Measurements from ENCODE around the gene USP6NL. TPM values are rescaled to one million over a fixed set of nuclear protein-coding genes. Genes with fewer than 3 reads are reported as not detected.

The USP6NL gene
- total RNA-seq, 1 experiment from 2014 or later: 22.1 TPM

GRCh38 chr10:11434324-11434723, 177.1 kb downstream of the USP6NL start:
- POLR2A ChIA-PET (ENCODE audit: unreplicated experiment): no interaction called here
- Histone ChIP-seq H3F3A (ENCODE audit: insufficient read depth, low read depth) (no peaks in the 10 kb centered on the region), H3K4me1 (replicated peaks; ENCODE audit: insufficient read depth) (no peaks in the 10 kb centered on the region), H3K36me3 (ENCODE audit: low read depth) (no peaks in the 10 kb centered on the region), H3K27ac (no peak overlapping the region), H3K4me3 (no peak overlapping the region), H3K9me3 (ENCODE audit: insufficient read depth, low read depth) (no peaks in the 10 kb centered on the region), H3K4me2 (no peak overlapping the region), H4K20me1 (ENCODE audit: insufficient read depth) (no peaks in the 10 kb centered on the region), H3K9me2 (ENCODE audit: insufficient read depth) (no peaks in the 10 kb centered on the region), H2AFZ (no peak overlapping the region), H3K79me2 (ENCODE audit: low read depth) (no peaks in the 10 kb centered on the region), H3K27me3 (ENCODE audit: insufficient read depth, low read depth) (peaks cover 33% of the 10 kb centered on the region)
- intact Hi-C loops (cut with micrococcal nuclease; ENCODE audit: unreplicated experiment): no loop called here
- no peak for TF ChIP-seq CTCF (conservative IDR thresholded peaks at IDR 0.05)
- CTCF ChIA-PET: no interaction called here
- BruUV-seq (replicated peaks): no TSS peak
- DNase-seq: no peak

GRCh38 chr10:11433657-11434056, 177.8 kb downstream of the USP6NL start:
- BruUV-seq (replicated peaks): no TSS peak
- no peak overlapping the region for H3K4me2 ChIP-seq
- no peak for DNase-seq
- H3K36me3 ChIP-seq (ENCODE audit: low read depth): no peaks in the 10 kb centered on the region
- CTCF ChIA-PET: no interaction called here
- peaks cover 28% of the 10 kb centered on the region for H3K27me3 ChIP-seq (ENCODE audit: insufficient read depth, low read depth)
- no peaks in the 10 kb centered on the region for H3K9me2 ChIP-seq (ENCODE audit: insufficient read depth)
- no peak overlapping the region for H3K4me3 ChIP-seq
- H4K20me1 ChIP-seq (ENCODE audit: insufficient read depth): no peaks in the 10 kb centered on the region
- H3K9me3 ChIP-seq (ENCODE audit: insufficient read depth, low read depth): no peaks in the 10 kb centered on the region
- no peaks in the 10 kb centered on the region for H3F3A ChIP-seq (ENCODE audit: insufficient read depth, low read depth)
- no peak for TF ChIP-seq EZH2 (IDR thresholded peaks at IDR 0.05; ENCODE audit: low read depth)
- TF ChIP-seq CTCF (conservative IDR thresholded peaks at IDR 0.05): no peak
- no peak overlapping the region for H3K27ac ChIP-seq
- POLR2A ChIA-PET (ENCODE audit: unreplicated experiment): no interaction called here
- no peaks in the 10 kb centered on the region for H3K4me1 ChIP-seq (replicated peaks; ENCODE audit: insufficient read depth)
- intact Hi-C loops (cut with micrococcal nuclease; ENCODE audit: unreplicated experiment): no loop called here
- H2AFZ ChIP-seq: no peak overlapping the region
- no peaks in the 10 kb centered on the region for H3K79me2 ChIP-seq (ENCODE audit: low read depth)

- no peak for TF ChIP-seq EZH2 (IDR thresholded peaks at IDR 0.05; ENCODE audit: low read depth)
- no peak for TF ChIP-seq CTCF (conservative IDR thresholded peaks at IDR 0.05)
- no peaks in the 10 kb centered on the region for H3K9me2 ChIP-seq (ENCODE audit: insufficient read depth)
- intact Hi-C loops (cut with micrococcal nuclease; ENCODE audit: unreplicated experiment): no loop called here
- BruUV-seq (replicated peaks): no TSS peak
- POLR2A ChIA-PET (ENCODE audit: unreplicated experiment): no interaction called here
- H3K27ac ChIP-seq: no peak overlapping the region
- no peak for DNase-seq
- H3K9me3 ChIP-seq (ENCODE audit: insufficient read depth, low read depth): no peaks in the 10 kb centered on the region
- H3K36me3 ChIP-seq (ENCODE audit: low read depth): no peaks in the 10 kb centered on the region
- CTCF ChIA-PET: no interaction called here
- H3K4me3 ChIP-seq: no peak overlapping the region
- H2AFZ ChIP-seq: no peak overlapping the region
- no peaks in the 10 kb centered on the region for H4K20me1 ChIP-seq (ENCODE audit: insufficient read depth)
- no peaks in the 10 kb centered on the region for H3F3A ChIP-seq (ENCODE audit: insufficient read depth, low read depth)
- H3K4me1 ChIP-seq (replicated peaks; ENCODE audit: insufficient read depth): no peaks in the 10 kb centered on the region
- no peaks in the 10 kb centered on the region for H3K79me2 ChIP-seq (ENCODE audit: low read depth)
- H3K4me2 ChIP-seq: no peak overlapping the region
- H3K27me3 ChIP-seq (ENCODE audit: insufficient read depth, low read depth): peaks cover 5% of the 10 kb centered on the region
Measured at GRCh38 chr10:11431216-11431555, 180.3 kb downstream of the USP6NL start.
